Measurements from ENCODE around the gene ZNF813.
"Not testable (repeated sequence)": the region's sequence is repeated elsewhere in the genome, so short reads cannot be mapped to it uniquely, and the experiment has no call there.

ZNF813 gene

GRCh38 chr19:53467485-53468262 is at the start of gene ZNF813:
TSS of gene ZNF813 (plus strand) at chr19:53467733. CDS start at chr19:53483823, 16,090 bp downstream.
- DNase-seq: peak; percentile 90

GRCh38 chr19:53420520-53421315 is 46.8 kb upstream of the ZNF813 start:
- DNase-seq: not testable (repeated sequence)

- DNase-seq: no peak
Measured at GRCh38 chr19:53422551-53422950, 45.0 kb upstream of the ZNF813 start.

- not testable (repeated sequence) for DNase-seq
Measured at GRCh38 chr19:53423074-53423473, 44.5 kb upstream of the ZNF813 start.

- not testable (repeated sequence) for DNase-seq
Measured at GRCh38 chr19:53423680-53424079, 43.9 kb upstream of the ZNF813 start.

GRCh38 chr19:53424968-53425597 is 42.5 kb upstream of the ZNF813 start:
- DNase-seq: peak; percentile 7 to 66

- peak; percentile 87 to 88 for DNase-seq
Measured at GRCh38 chr19:53431399-53432087, 36.0 kb upstream of the ZNF813 start, which contains the start of gene ZNF761. TSS of gene ZNF761 (plus strand) at chr19:53431984. CDS start at chr19:53447269, 15,285 bp downstream.

GRCh38 chr19:53432088-53432661 is 35.4 kb upstream of the ZNF813 start:
- DNase-seq: peak in 1 of 2 donors; percentile 13

- not testable (repeated sequence) for DNase-seq
Measured at GRCh38 chr19:53443809-53444208, 23.7 kb upstream of the ZNF813 start.

GRCh38 chr19:53447196-53447595 is 20.3 kb upstream of the ZNF813 start:
- DNase-seq: not testable (repeated sequence)

GRCh38 chr19:53455828-53456227 is 11.7 kb upstream of the ZNF813 start:
- DNase-seq: no peak

- not testable (repeated sequence) for DNase-seq
Measured at GRCh38 chr19:53460131-53460721, 7.3 kb upstream of the ZNF813 start.

GRCh38 chr19:53461866-53462265 is 5.7 kb upstream of the ZNF813 start:
- no peak for DNase-seq

- DNase-seq: no peak
Measured at GRCh38 chr19:53462861-53463260, 4.7 kb upstream of the ZNF813 start.

- DNase-seq: no peak
Measured at GRCh38 chr19:53463263-53463662, 4.3 kb upstream of the ZNF813 start.

GRCh38 chr19:53466726-53467484 is 628 bp upstream of the ZNF813 start:
- no peak for DNase-seq

- not testable (repeated sequence) for DNase-seq
Measured at GRCh38 chr19:53468628-53469027, 1.1 kb downstream of the ZNF813 start.

- no peak for DNase-seq
Measured at GRCh38 chr19:53471916-53472315, 4.4 kb downstream of the ZNF813 start.

GRCh38 chr19:53474832-53475231 is 7.3 kb downstream of the ZNF813 start:
- not testable (repeated sequence) for DNase-seq

- DNase-seq: not testable (repeated sequence)
Measured at GRCh38 chr19:53475470-53475869, 7.9 kb downstream of the ZNF813 start.

GRCh38 chr19:53483751-53484150 is 16.2 kb downstream of the ZNF813 start:
- DNase-seq: not testable (repeated sequence)

Data from bone marrow (tissue), 2 donors.